GM12878 (cell line): ENCODE data around the gene MYO18B. TPM values are rescaled to one million over a fixed set of nuclear protein-coding genes. Genes with fewer than 3 reads are reported as not detected.

Experiments used
- ATAC-seq: fragments of 200-7000 bp; cut with Tn5 transposase; 3 replicates; pipeline ENCODE4 v1.9.1; 2020; ENCODE audit warnings: mild to moderate bottlenecking, moderate library complexity
- BruUV-seq: library from RNA; stranded (reverse); fragments of 400-500 nt; replicated peaks from 2 replicates; lab custom pipeline; 2021; lab: Mats Ljungman, UMichigan
- CTCF ChIA-PET: fragments of 300-600 bp; sonication (Branson Sonifier 250); formaldehyde crosslinking; extraction: SDS; loops from one replicate; lab custom pipeline; 2021; ENCODE audit warnings: inconsistent platforms; lab: Yijun Ruan, JAX
- POLR2A ChIA-PET: fragments of 350-600 bp; formaldehyde crosslinking; extraction: SDS; loops from one replicate; lab custom pipeline; 2021; ENCODE audit warnings: inconsistent platforms; lab: Charles Lee
- RAD21 ChIA-PET: fragments of 300-600 bp; sonication (Branson Sonifier 250); formaldehyde crosslinking; loops from one replicate; lab custom pipeline; 2023; ENCODE audit warnings: antibody characterized with exemption; ENCODE audit not compliant: unreplicated experiment; lab: Charles Lee
- SMC1A ChIA-PET: fragments of 300-600 bp; sonication (Branson Sonifier 250); formaldehyde crosslinking; loops from one replicate; lab custom pipeline; 2023; ENCODE audit not compliant: unreplicated experiment, uncharacterized antibody; lab: Charles Lee
- DNase-seq: peaks from one replicate; pipeline ENCODE4 v3.0.0-alpha.2; 2011; ENCODE audit warnings: low read depth, low spot score
- FAIRE-seq: peaks from 3 replicates; lab custom pipeline; 2011; peaks lifted over from hg19 to GRCh38; lab: Jason Lieb, UNC
- H2AFZ ChIP-seq: 2 replicates; pipeline ENCODE4 v1.6.0; 2011; ENCODE audit warnings: low read depth, low read length, control low read depth; ENCODE audit not compliant: control insufficient read depth
- H3K27ac ChIP-seq: 2 replicates; pipeline ENCODE4 v1.5.1; 2011; ENCODE audit warnings: control low read depth; ENCODE audit not compliant: control insufficient read depth, insufficient read depth
- H3K27me3 ChIP-seq, 2 experiments: replicated peaks in 1 of 2; 2 replicates each; pipeline versions ENCODE4 v1.6.0 to v1.6.1; 2011; ENCODE audit warnings: low read length in 1 of 2; ENCODE audit not compliant: control insufficient read depth in 2 of 2, insufficient read depth in 2 of 2
- H3K36me3 ChIP-seq, 2 experiments: 2 replicates each; pipeline ENCODE4 v1.5.1; 2011; ENCODE audit warnings: low read length in 1 of 2; ENCODE audit not compliant: control insufficient read depth in 2 of 2, insufficient read depth in 2 of 2
- H3K4me1 ChIP-seq: 2 replicates; pipeline ENCODE4 v1.6.1; 2011; ENCODE audit warnings: mild to moderate bottlenecking, low read length, moderate library complexity, mixed read lengths; ENCODE audit not compliant: control insufficient read depth, insufficient read depth
- H3K4me2 ChIP-seq: 2 replicates; pipeline ENCODE4 v1.6.0; 2011; ENCODE audit warnings: control low read depth; ENCODE audit not compliant: control insufficient read depth, insufficient read depth
- H3K4me3 ChIP-seq: fragments of 200-600 bp; sonication (generic); 2 replicates; pipeline ENCODE4 v1.5.1; 2016
- H3K79me2 ChIP-seq: 2 replicates; pipeline ENCODE4 v1.6.0; 2011; ENCODE audit warnings: low read length; ENCODE audit not compliant: control insufficient read depth, insufficient read depth
- H3K9ac ChIP-seq: 2 replicates; pipeline ENCODE4 v1.8.0; 2011; ENCODE audit warnings: low read length, control low read depth, mixed read lengths; ENCODE audit not compliant: control insufficient read depth, insufficient read depth
- H3K9me3 ChIP-seq: replicated peaks from 3 replicates; pipeline ENCODE4 v1.5.1; 2011; ENCODE audit warnings: mild to moderate bottlenecking, low read length; ENCODE audit not compliant: control insufficient read depth, insufficient read depth
- H4K20me1 ChIP-seq: 2 replicates; pipeline ENCODE4 v1.6.0; 2011; ENCODE audit not compliant: control insufficient read depth, insufficient read depth
- BCLAF1 ChIP-seq: fragments of 450-650 bp; IDR thresholded peaks from 2 replicates; pipeline ENCODE4 v1.6.1; 2017; ENCODE audit warnings: antibody characterized with exemption, mild to moderate bottlenecking, moderate library complexity
- FOXK2 ChIP-seq: fragments of 450-650 bp; IDR thresholded peaks from 2 replicates; pipeline ENCODE4 v1.6.1; 2017; ENCODE audit warnings: mild to moderate bottlenecking, moderate library complexity
- MEF2A ChIP-seq: IDR thresholded peaks from 2 replicates; pipeline ENCODE4 v1.6.1; 2011; ENCODE audit warnings: low read depth, mild to moderate bottlenecking, low read length, moderate library complexity; ENCODE audit not compliant: insufficient read depth
- MEF2B ChIP-seq: fragments of 450-650 bp; IDR thresholded peaks from 2 replicates; pipeline ENCODE4 v1.6.1; 2018; ENCODE audit warnings: mild to moderate bottlenecking, moderate library complexity; ENCODE audit not compliant: partially characterized antibody, poor library complexity, severe bottlenecking
- MTA3 ChIP-seq: IDR thresholded peaks from 2 replicates; pipeline ENCODE4 v1.6.1; 2012; ENCODE audit warnings: low read length, inconsistent platforms, borderline replicate concordance
- NFYA ChIP-seq: IDR thresholded peaks from 2 replicates; pipeline ENCODE4 v1.6.1; 2011; ENCODE audit warnings: low read depth, mild to moderate bottlenecking, low read length, improper control_type of control experiment, borderline replicate concordance
- PBX3 ChIP-seq: IDR thresholded peaks from 2 replicates; pipeline ENCODE4 v1.6.1; 2011; ENCODE audit warnings: mild to moderate bottlenecking, low read depth, low read length, moderate library complexity; ENCODE audit not compliant: insufficient replicate concordance
- RAD51 ChIP-seq: fragments of 450-650 bp; IDR thresholded peaks from 2 replicates; pipeline ENCODE4 v1.6.1; 2016; ENCODE audit warnings: moderate library complexity, mild to moderate bottlenecking, inconsistent platforms
- RCOR1 ChIP-seq: conservative IDR thresholded peaks from 2 replicates; pipeline ENCODE4 v1.6.1; 2012; ENCODE audit warnings: low read depth, low read length, improper control_type of control experiment
- STAT1 ChIP-seq: fragments of 450-650 bp; conservative IDR thresholded peaks from 2 replicates; pipeline ENCODE4 v1.6.1; 2014; ENCODE audit warnings: antibody characterized with exemption, mild to moderate bottlenecking
- WGBS: methylation state at CpG from one replicate; pipeline ENCODE4 v1.1.6; 2016; ENCODE audit warnings: low lambda C conversion rate; ENCODE audit not compliant: insufficient replicate concordance, insufficient coverage; ENCODE audit errors: missing lambda C conversion rate; 5-methylcytosine and 5-hydroxymethylcytosine counted together
- in situ Hi-C: fragments of 300-500 bp; cut with MboI; formaldehyde crosslinking; loops from 9 replicates; pipeline ENCODE4 v1.14.3; 2018; ENCODE audit warnings: mixed read lengths
- intact Hi-C: fragments of 100-400 bp; cut with micrococcal nuclease; formaldehyde crosslinking; loops from one replicate; pipeline ENCODE4 v1.14.2; 2022; ENCODE audit not compliant: unreplicated experiment
- polyA plus RNA-seq, 11 experiments: library from polyadenylated mRNA; depleted of rRNA in 4 of 11; unstranded in 6 of 11; stranded (reverse) in 5 of 11; fragments of >200 nt; fragmentation: Nextera tagmentation in 4 of 11; fragmentation: Illumina TruSeq in 1 of 11; extraction: Ambion mirVana in 4 of 11; extraction: Trizol in 1 of 11; gene quantifications; 1 replicate in 1 of 11; 2 replicates in 10 of 11; pipeline versions ENCODE4 v1.2.1 to v1.2.3, GENCODE V29; 2011 to 2016; ENCODE audit warnings: inconsistent platforms in 2 of 11, missing spikeins in 2 of 11, low read depth in 1 of 11
- total RNA-seq, 4 experiments: library from RNA; depleted of rRNA in 3 of 4; stranded (reverse); fragments of >200 nt in 3 of 4; fragmentation: Illumina TruSeq in 1 of 4; extraction: Trizol in 1 of 4; gene quantifications; 2 replicates each; pipeline versions ENCODE4 v1.2.1 to v1.2.3, GENCODE V29; 2013 to 2021

MYO18B gene
- total and polyA plus RNA-seq, 10 of the 15 experiments (the other 5 are each of a cell fraction or from before 2014, with no cell fraction given) = 0.05 to 2.1 (median 0.51) TPM; not detected in 1

GRCh38 chr22:25742918-25743708 lies 1.1 kb downstream of the MYO18B start:
- no peaks in the 10 kb centered on the region for H3K27me3 ChIP-seq
- no peak overlapping the region for H3K4me2 ChIP-seq
- intact Hi-C loops (no loop called here), in situ Hi-C loops (loop anchor here (5.0 kb wide), 1 partner anchor 49 kb away; no protein-coding TSS in a partner anchor)
- no peak overlapping the region for H2AFZ ChIP-seq
- no peaks in the 10 kb centered on the region for H4K20me1 ChIP-seq
- TF ChIP-seq FOXK2 (no peak), RAD51 (no peak)
- ATAC-seq = no peak
- H3K79me2 ChIP-seq = no peaks in the 10 kb centered on the region
- WGBS = 59% methylated on average over 6 of the region's 6 CpGs
- ChIA-PET POLR2A (interaction anchor here (0.5 kb wide), 1 partner anchor 525 kb away, joined by 5 read pairs; no protein-coding TSS in a partner anchor), CTCF (no interaction called here), RAD21 (no interaction called here), SMC1A (interaction anchor here (0.9 to 1.3 kb wide), 2 partner anchors 25 to 27 kb away, joined by 3 read pairs; no protein-coding TSS in a partner anchor)
- H3K9me3 ChIP-seq = no peaks in the 10 kb centered on the region
- no peak overlapping the region for H3K27ac ChIP-seq
- H3K36me3 ChIP-seq = no peaks in the 10 kb centered on the region
- no peak overlapping the region for H3K9ac ChIP-seq
- no peak overlapping the region for H3K4me3 ChIP-seq
- DNase-seq = no peak
- no peaks in the 10 kb centered on the region for H3K4me1 ChIP-seq
- FAIRE-seq = no peak
- no TSS peak for BruUV-seq

GRCh38 chr22:25744694-25745093 lies 2.7 kb downstream of the MYO18B start:
- Histone ChIP-seq H2AFZ (no peak overlapping the region), H3K4me1 (peaks cover 12% of the 10 kb centered on the region), H3K27me3 (no peaks in the 10 kb centered on the region), H3K4me3 (no peak overlapping the region), H3K9ac (no peak overlapping the region), H3K27ac (no peak overlapping the region), H4K20me1 (no peaks in the 10 kb centered on the region), H3K4me2 (no peak overlapping the region), H3K9me3 (no peaks in the 10 kb centered on the region), H3K79me2 (no peaks in the 10 kb centered on the region), H3K36me3 (no peaks in the 10 kb centered on the region)
- ChIA-PET CTCF (no interaction called here), SMC1A (no interaction called here), RAD21 (no interaction called here), POLR2A (no interaction called here)
- WGBS = 53% methylated on average over 4 of the region's 4 CpGs
- in situ Hi-C loops (loop anchor here (5.0 kb wide), 1 partner anchor 48 kb away; no protein-coding TSS in a partner anchor), intact Hi-C loops (no loop called here)
- no peak for TF ChIP-seq MTA3
- no peak for TF ChIP-seq RCOR1
- no peak for TF ChIP-seq PBX3
- TF ChIP-seq STAT1 = no peak
- TF ChIP-seq NFYA = no peak
- no peak for TF ChIP-seq MEF2A
- TF ChIP-seq BCLAF1 = no peak
- TF ChIP-seq MEF2B = no peak
- no peak for ATAC-seq
- no peak for DNase-seq
- BruUV-seq = no TSS peak
- no peak for FAIRE-seq
